MM.1S (cell line): ENCODE data around the gene PHLDB3.

ENCODE experiments used
- DNase-seq: peaks from one replicate; pipeline ENCODE4 v3.0.0-alpha.2; 2015
- H2AFZ ChIP-seq: fragments of 300-600 bp; sonication (generic); 2 replicates; pipeline ENCODE4 v1.6.0; 2016; ENCODE audit warnings: antibody characterized with exemption, low read length
- H3F3A ChIP-seq: fragments of 300-600 bp; sonication (generic); 2 replicates; pipeline ENCODE4 v1.6.1; 2016; ENCODE audit warnings: mild to moderate bottlenecking, antibody characterized with exemption, low read length, moderate library complexity, mixed read lengths; ENCODE audit not compliant: insufficient read depth
- H3K27ac ChIP-seq: fragments of 300-600 bp; sonication (generic); 2 replicates; pipeline ENCODE4 v1.5.1; 2016; ENCODE audit warnings: mild to moderate bottlenecking, low read length
- H3K27me3 ChIP-seq: fragments of 300-600 bp; sonication (generic); replicated peaks from 2 replicates; pipeline ENCODE4 v1.6.0; 2016; ENCODE audit warnings: low read length; ENCODE audit not compliant: insufficient read depth
- H3K36me3 ChIP-seq: fragments of 300-600 bp; sonication (generic); replicated peaks from 2 replicates; pipeline ENCODE4 v1.6.1; 2016; ENCODE audit warnings: mild to moderate bottlenecking, low read length, mixed read lengths; ENCODE audit not compliant: insufficient read depth
- H3K4me1 ChIP-seq: fragments of 300-600 bp; sonication (generic); 2 replicates; pipeline ENCODE4 v1.6.1; 2016; ENCODE audit warnings: low read length, mixed read lengths
- H3K4me2 ChIP-seq: fragments of 300-600 bp; sonication (generic); 2 replicates; pipeline ENCODE4 v1.6.0; 2016; ENCODE audit warnings: low read depth, low read length
- H3K4me3 ChIP-seq: fragments of 300-600 bp; sonication (generic); 2 replicates; pipeline ENCODE4 v1.5.1; 2016; ENCODE audit warnings: low read length, mixed read lengths
- H3K79me2 ChIP-seq: fragments of 300-600 bp; sonication (generic); 2 replicates; pipeline ENCODE4 v1.6.1; 2016; ENCODE audit warnings: mixed run types, low read length, mixed read lengths
- H3K9ac ChIP-seq: fragments of 300-600 bp; sonication (generic); 2 replicates; pipeline ENCODE4 v1.6.1; 2016; ENCODE audit warnings: low read length, mixed read lengths
- H3K9me2 ChIP-seq: fragments of 300-600 bp; sonication (generic); replicated peaks from 2 replicates; pipeline ENCODE4 v1.6.1; 2016; ENCODE audit warnings: mild to moderate bottlenecking, low read length, mixed read lengths; ENCODE audit not compliant: insufficient read depth
- H3K9me3 ChIP-seq: fragments of 300-600 bp; sonication (generic); replicated peaks from 2 replicates; pipeline ENCODE4 v1.6.1; 2016; ENCODE audit warnings: mild to moderate bottlenecking, low read length, mixed read lengths; ENCODE audit not compliant: insufficient read depth
- H4K20me1 ChIP-seq: fragments of 300-600 bp; sonication (generic); 2 replicates; pipeline ENCODE4 v1.6.1; 2016; ENCODE audit warnings: mild to moderate bottlenecking, low read length, moderate library complexity, mixed read lengths; ENCODE audit not compliant: insufficient read depth
- EZH2 ChIP-seq: fragments of 300-600 bp; sonication (generic); optimal IDR thresholded peaks from 2 replicates; pipeline ENCODE3; 2017; ENCODE audit warnings: low read depth, mild to moderate bottlenecking, antibody characterized with exemption, low read length, mixed read lengths
- EZH2phosphoT487 ChIP-seq: fragments of 300-600 bp; sonication (generic); IDR thresholded peaks from 2 replicates; pipeline ENCODE4 v1.6.1; 2018; ENCODE audit warnings: antibody characterized with exemption, low read length
- TF ChIP-seq, protein P1 (sequence below): fragments of 300-600 bp; sonication (generic); IDR thresholded peaks from 2 replicates; pipeline ENCODE4 v1.5.1; 2016; ENCODE audit warnings: antibody characterized with exemption, low read length, mixed read lengths

PHLDB3 gene

DNA sequence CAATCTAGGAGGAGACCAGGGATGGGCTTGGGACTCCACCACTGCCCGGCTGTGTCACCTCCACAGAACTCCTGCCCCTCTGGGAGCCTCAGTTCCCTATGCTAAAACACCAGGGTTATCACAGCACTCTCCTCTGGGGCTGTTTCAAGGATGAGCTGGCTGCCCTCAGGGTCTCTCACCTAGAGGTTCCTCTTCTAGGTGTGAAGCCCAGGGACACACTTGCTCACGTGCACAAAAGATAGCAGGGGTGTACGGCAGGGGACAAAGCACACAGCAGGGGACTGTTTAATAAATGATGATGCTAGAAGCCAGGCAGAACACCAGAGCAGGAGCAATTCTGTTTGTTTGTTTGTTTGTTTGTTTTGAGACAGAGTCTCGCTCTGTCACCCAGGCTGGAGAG is 22.4 kb downstream of the PHLDB3 start:
- no peaks in the 10 kb centered on the region for H3K4me1 ChIP-seq
- H3K79me2 ChIP-seq = no peaks in the 10 kb centered on the region
- H3K4me2 ChIP-seq = no peak overlapping the region
- H3K27ac ChIP-seq = no peak overlapping the region
- no peak for DNase-seq
- no peaks in the 10 kb centered on the region for H3K36me3 ChIP-seq
- no peak overlapping the region for H3K4me3 ChIP-seq
- H3K9me3 ChIP-seq = no peaks in the 10 kb centered on the region
- no peak for TF ChIP-seq EZH2phosphoT487
- H3K9ac ChIP-seq = no peak overlapping the region
- no peaks in the 10 kb centered on the region for H3K27me3 ChIP-seq
- H4K20me1 ChIP-seq = no peaks in the 10 kb centered on the region
- H2AFZ ChIP-seq = no peak overlapping the region
- H3K9me2 ChIP-seq = no peaks in the 10 kb centered on the region
- H3F3A ChIP-seq = no peaks in the 10 kb centered on the region

GRCh38 chr19:43481701-43482100 is 22.8 kb downstream of the PHLDB3 start:
- no peak overlapping the region for H3K27ac ChIP-seq
- no peaks in the 10 kb centered on the region for H3F3A ChIP-seq
- no peaks in the 10 kb centered on the region for H4K20me1 ChIP-seq
- TF ChIP-seq EZH2 = no peak
- TF ChIP-seq EZH2phosphoT487 = no peak
- TF ChIP-seq, protein P1, sequence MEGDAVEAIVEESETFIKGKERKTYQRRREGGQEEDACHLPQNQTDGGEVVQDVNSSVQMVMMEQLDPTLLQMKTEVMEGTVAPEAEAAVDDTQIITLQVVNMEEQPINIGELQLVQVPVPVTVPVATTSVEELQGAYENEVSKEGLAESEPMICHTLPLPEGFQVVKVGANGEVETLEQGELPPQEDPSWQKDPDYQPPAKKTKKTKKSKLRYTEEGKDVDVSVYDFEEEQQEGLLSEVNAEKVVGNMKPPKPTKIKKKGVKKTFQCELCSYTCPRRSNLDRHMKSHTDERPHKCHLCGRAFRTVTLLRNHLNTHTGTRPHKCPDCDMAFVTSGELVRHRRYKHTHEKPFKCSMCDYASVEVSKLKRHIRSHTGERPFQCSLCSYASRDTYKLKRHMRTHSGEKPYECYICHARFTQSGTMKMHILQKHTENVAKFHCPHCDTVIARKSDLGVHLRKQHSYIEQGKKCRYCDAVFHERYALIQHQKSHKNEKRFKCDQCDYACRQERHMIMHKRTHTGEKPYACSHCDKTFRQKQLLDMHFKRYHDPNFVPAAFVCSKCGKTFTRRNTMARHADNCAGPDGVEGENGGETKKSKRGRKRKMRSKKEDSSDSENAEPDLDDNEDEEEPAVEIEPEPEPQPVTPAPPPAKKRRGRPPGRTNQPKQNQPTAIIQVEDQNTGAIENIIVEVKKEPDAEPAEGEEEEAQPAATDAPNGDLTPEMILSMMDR = no peak
- no peak overlapping the region for H2AFZ ChIP-seq
- no peaks in the 10 kb centered on the region for H3K36me3 ChIP-seq
- H3K9me2 ChIP-seq = no peaks in the 10 kb centered on the region
- no peak overlapping the region for H3K4me3 ChIP-seq
- H3K79me2 ChIP-seq = no peaks in the 10 kb centered on the region
- no peak overlapping the region for H3K4me2 ChIP-seq
- no peaks in the 10 kb centered on the region for H3K4me1 ChIP-seq
- no peaks in the 10 kb centered on the region for H3K27me3 ChIP-seq
- no peaks in the 10 kb centered on the region for H3K9me3 ChIP-seq
- H3K9ac ChIP-seq = no peak overlapping the region
- no peak for DNase-seq

DNA sequence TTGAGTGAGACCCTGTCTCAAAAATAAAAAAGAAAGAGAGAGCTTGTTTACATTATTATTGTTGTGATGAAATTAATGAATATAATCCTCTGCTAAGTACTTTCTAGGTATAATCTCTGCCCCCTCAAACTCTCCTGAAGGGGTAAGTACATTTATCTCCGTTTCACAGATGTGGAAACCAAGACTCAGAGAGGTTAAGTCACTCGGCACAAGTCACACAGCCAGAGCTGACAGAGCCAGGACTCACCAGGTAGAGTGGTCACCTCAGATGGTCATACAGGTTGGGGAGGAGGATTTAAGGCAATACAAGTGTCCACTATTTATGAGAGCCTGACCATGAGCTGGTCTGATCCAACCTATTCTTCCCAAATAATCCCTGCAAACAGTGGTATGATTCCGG is 24.0 kb downstream of the PHLDB3 start:
- no peak overlapping the region for H2AFZ ChIP-seq
- H3K27me3 ChIP-seq = no peaks in the 10 kb centered on the region
- H3K4me1 ChIP-seq = no peaks in the 10 kb centered on the region
- no peaks in the 10 kb centered on the region for H3K79me2 ChIP-seq
- H3K4me3 ChIP-seq = no peak overlapping the region
- H3K9ac ChIP-seq = no peak overlapping the region
- no peak overlapping the region for H3K27ac ChIP-seq
- H3K9me2 ChIP-seq = no peaks in the 10 kb centered on the region
- no peaks in the 10 kb centered on the region for H4K20me1 ChIP-seq
- H3F3A ChIP-seq = no peaks in the 10 kb centered on the region
- H3K9me3 ChIP-seq = no peaks in the 10 kb centered on the region
- TF ChIP-seq EZH2phosphoT487 = no peak
- TF ChIP-seq, protein P1 = no peak
- no peak for TF ChIP-seq EZH2
- H3K36me3 ChIP-seq = no peaks in the 10 kb centered on the region
- no peak overlapping the region for H3K4me2 ChIP-seq
- DNase-seq = no peak

GRCh38 chr19:43479961-43480561 is 24.5 kb downstream of the PHLDB3 start:
- no peak for DNase-seq
- Histone ChIP-seq H3K36me3 (no peaks in the 10 kb centered on the region), H2AFZ (no peak overlapping the region), H3F3A (no peaks in the 10 kb centered on the region), H3K9me2 (no peaks in the 10 kb centered on the region), H3K4me1 (no peaks in the 10 kb centered on the region), H4K20me1 (no peaks in the 10 kb centered on the region), H3K27me3 (no peaks in the 10 kb centered on the region), H3K9me3 (no peaks in the 10 kb centered on the region), H3K79me2 (no peaks in the 10 kb centered on the region), H3K9ac (no peak overlapping the region), H3K27ac (no peak overlapping the region), H3K4me3 (no peak overlapping the region), H3K4me2 (no peak overlapping the region)
- TF ChIP-seq EZH2phosphoT487 (no peak), EZH2 (no peak)
- TF ChIP-seq, protein P1 = no peak
